Renal cortical epithelial cell (primary cell): ENCODE measurements around the gene SDHAF1. TPM values are rescaled to one million over a fixed set of nuclear protein-coding genes. Genes with fewer than 3 reads are reported as not detected.
"Not testable (repeated sequence)": the region's sequence is repeated elsewhere in the genome, so short reads cannot be mapped to it uniquely, and the experiment has no call there.

ENCODE experiments used
- DNase-seq: peaks from one replicate; pipeline ENCODE4 v3.0.0-alpha.2; 2011; ENCODE audit warnings: low read depth
- total RNA-seq: library from RNA; depleted of rRNA; stranded (reverse); fragments of >200 nt; gene quantifications from 2 replicates; pipeline ENCODE4 v1.2.3, GENCODE V29; 2014

The SDHAF1 gene
- total RNA-seq, 1 donor from 2014 or later = 9.4 TPM

DNA sequence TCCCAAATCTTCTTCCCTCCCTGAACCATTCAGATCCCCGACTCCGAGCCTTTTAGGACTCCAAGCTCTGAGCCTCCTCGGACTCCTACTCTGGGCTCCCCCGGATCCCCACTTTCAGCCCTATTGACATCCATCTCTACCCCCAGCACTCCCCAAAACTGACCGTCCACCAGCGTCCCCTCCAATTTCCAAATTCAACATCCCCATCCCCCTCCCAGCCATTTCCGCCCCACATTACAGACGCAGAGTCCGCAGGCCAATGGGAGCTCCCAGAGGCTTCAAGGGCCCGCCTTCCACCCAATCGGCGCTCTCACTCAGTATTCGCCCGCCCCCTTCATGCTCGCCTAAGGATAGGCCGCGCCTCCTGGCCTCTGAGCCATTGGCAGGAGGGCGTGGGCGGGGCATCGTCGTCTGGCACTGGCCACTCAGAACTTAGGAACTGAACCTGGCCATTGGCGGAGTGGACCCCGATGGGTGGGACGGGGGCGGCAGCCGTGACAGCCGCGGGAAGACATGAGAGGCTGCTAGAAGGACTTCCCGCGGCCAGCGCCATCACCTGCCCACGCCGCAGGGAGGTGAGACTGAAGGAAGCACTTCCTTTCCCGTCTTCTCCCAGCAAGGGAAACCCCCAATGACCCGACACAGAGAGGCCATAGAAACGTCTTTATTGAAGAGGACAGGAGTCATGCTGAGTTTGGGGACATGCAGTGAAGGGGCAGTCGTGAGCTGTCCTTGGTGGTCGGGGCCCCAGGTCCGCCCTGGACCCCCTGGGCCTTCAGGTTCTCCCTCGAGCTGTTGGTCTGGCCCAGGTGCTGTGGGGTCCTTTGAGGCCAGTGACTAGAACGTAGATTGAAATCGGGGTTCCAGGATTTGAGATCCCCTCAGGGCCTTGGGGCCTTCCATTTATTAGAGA, 19.3 kb downstream of the SDHAF1 start, which contains the start of gene ALKBH6:
TSS of gene ALKBH6 (minus strand) at position 202 of the 913 bp plus-strand sequence. CDS start 816 bp downstream, outside the sequence.
- DNase-seq = peak; percentile 96

- no peak for DNase-seq
Measured at GRCh38 chr19:36019061-36019670, 24.2 kb downstream of the SDHAF1 start.

DNA sequence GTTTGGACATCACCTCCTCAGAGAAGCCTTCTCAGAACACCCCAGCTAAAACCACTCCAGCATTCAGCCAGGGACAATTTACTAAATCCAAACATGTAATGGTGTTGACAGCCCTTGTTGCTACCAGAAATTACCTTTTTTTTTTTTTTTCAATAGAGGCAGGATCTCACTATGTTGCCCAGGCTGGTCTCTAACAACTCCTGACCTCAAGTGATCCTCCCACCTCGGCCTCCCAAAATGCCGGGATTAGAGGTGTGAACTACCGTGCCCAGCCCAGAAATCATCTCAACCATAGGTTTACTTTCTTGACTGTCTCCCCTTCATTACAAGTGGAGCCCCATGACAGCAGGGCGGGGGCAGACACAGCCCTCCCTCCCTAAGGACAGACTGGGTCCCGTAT, 28.4 kb downstream of the SDHAF1 start:
- DNase-seq = no peak

GRCh38 chr19:36025541-36025940, 30.6 kb downstream of the SDHAF1 start:
- DNase-seq = no peak

GRCh38 chr19:36026091-36026876, 31.3 kb downstream of the SDHAF1 start:
- no peak for DNase-seq

GRCh38 chr19:36027696-36028095, 32.7 kb downstream of the SDHAF1 start:
- no peak for DNase-seq

DNA sequence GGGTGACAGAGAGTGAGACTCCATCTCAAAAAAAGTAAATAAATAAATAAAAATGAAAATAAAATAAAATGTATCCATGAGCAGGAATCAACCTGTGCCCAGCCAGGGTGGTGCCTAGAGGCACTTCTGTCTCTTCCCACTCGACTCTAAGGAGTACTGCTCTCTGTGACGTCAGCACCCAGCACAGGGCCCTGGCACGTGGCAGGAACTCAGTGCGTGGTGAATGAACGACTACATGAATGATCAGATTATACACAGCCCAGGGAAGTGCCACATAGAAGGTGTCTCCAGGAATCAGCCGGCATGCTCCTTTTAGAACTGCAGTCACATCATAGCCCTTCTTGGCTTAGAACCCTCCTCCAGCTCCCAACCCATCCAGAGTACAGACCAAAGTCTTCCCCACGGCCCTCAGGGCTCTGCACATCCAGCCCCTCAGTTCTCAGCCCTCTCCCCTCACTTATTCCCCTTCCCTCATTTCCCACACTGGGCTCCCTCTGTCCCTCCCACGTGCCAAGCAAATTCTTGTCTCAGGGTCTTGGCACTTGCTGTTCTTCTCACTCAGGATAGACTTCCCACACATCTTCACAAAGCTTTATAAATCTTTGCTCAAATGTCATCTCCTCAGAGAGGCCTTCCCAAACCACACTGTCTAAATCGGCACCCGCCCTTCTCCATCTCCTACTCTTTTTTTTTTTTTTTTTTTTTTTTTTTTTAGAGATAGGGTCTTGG, 33.5 kb downstream of the SDHAF1 start:
- DNase-seq = no peak

- DNase-seq = peak; percentile 49
Measured at GRCh38 chr19:36030264-36031148, 35.5 kb downstream of the SDHAF1 start.

DNA sequence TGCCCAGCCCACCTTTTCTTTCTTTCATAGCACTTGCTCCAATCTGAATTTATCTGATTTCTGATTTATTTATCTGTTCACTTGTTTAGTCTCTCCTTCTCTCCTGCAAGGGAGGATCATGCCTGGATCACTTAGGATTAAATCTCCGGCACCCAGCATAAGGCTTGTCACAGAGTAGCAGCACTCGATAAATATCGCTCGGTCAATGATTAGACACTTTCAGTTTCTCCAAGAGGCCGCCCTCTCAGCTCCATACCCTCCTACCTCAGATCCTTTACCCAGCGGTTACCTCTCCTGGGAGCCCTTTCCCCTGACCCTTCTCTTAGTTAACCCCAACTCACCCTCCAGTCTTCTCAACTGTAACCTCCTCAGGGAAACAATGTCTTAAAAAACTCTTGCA, 36.3 kb downstream of the SDHAF1 start:
- no peak for DNase-seq

GRCh38 chr19:36032251-36033104, 37.5 kb downstream of the SDHAF1 start, which contains the start of gene CLIP3:
TSS of gene CLIP3 (minus strand) at chr19:36032873. CDS start at chr19:36032357, 516 bp downstream.
- no peak for DNase-seq

DNA sequence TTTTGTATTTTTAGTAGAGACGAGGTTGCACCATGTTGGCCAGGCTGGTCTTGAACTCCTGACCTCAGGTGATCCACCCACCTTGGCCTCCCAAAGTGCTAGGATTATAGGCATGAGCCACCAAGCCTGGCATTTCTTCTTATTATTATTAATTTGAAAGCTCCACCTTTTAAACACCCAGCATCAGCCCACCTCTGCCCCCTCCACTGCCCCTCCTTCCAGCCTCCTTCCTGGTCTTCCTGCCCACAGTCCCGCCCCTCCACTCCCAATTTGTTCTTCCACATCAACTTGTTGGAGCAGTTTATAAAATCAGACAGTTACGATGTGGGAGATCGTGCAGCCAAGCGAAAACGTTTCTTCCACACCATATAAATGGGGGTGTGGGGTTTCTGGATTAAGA, 45.5 kb downstream of the SDHAF1 start:
- DNase-seq = no peak

- DNase-seq = not testable (repeated sequence)
Measured at GRCh38 chr19:36041092-36041491, 46.1 kb downstream of the SDHAF1 start.

DNA sequence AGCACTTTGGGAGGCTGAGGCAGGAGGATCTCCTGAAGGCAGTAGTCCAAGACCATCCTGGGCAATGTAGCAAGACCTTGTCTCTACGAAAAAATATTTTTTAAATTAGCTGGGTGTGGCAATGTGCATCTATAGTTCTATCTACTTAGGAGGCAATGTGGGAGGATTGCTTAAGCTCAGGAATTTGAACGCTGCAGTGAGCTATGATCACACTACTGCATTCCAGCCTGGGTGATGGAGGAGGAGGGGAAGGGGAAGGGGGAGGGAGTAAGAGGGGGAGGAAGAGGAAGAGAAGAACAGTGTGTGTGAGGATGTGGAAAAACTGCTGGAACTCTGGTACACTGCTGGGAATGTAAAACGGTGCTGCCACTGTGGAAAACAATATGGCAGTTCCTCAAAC, 46.8 kb downstream of the SDHAF1 start:
- DNase-seq = peak; percentile 87

DNA sequence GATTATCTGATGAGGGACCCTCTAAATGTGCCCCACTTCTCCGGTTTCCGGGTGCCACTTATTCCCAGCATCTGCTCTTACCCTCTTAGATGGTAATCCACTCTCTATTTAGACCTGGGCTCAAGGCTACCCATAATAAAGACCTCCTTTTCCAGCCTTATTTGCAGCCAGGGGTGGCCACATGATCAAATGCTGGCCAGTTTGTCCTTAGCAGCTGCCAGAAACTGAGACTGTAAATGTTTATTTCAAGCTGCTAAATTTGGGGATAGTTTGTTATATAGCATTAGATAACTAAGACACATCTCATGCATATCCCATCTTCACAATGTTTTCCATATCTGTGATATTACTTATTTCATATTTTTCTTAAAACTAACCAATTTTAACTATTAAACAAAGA, 49.0 kb downstream of the SDHAF1 start:
- DNase-seq = no peak

Other genes starting within 250 kb of the SDHAF1 start
- 5.6 and 7.2 TPM in 2 replicates for gene U2AF1L4, start 249.8 kb upstream of the SDHAF1 start, total RNA-seq
- 23.5 and 24.7 TPM in 2 replicates for gene PSENEN, start 249.5 kb upstream of the SDHAF1 start, total RNA-seq
- gene LIN37, start 246.6 kb upstream of the SDHAF1 start, total RNA-seq = 2.6 and 6.4 TPM in 2 replicates
- 0.52 and 0.65 TPM in 2 replicates for gene HSPB6, start 238.2 kb upstream of the SDHAF1 start, total RNA-seq
- 4.0 and 7.7 TPM in 2 replicates for gene PROSER3, start 237.0 kb upstream of the SDHAF1 start, total RNA-seq
- gene ARHGAP33, start 219.6 kb upstream of the SDHAF1 start, total RNA-seq = 0.17 and 5.1 TPM in 2 replicates
- gene PRODH2, start 182.3 kb upstream of the SDHAF1 start, total RNA-seq = 0.20 TPM in 1 of 2 replicates, not detected in the other
- not detected in 2 replicates for gene NPHS1, start 142.7 kb upstream of the SDHAF1 start, total RNA-seq
- gene KIRREL2, start 138.3 kb upstream of the SDHAF1 start, total RNA-seq = not detected in 2 replicates
- gene APLP1, start 126.6 kb upstream of the SDHAF1 start, total RNA-seq = 0.52 and 2.9 TPM in 2 replicates
- 4.2 and 8.7 TPM in 2 replicates for gene NFKBID, start 94.6 kb upstream of the SDHAF1 start, total RNA-seq
- gene HCST, start 92.7 kb upstream of the SDHAF1 start, total RNA-seq = not detected in 2 replicates
- not detected in 2 replicates for gene TYROBP, start 86.9 kb upstream of the SDHAF1 start, total RNA-seq
- 0.52 and 6.3 TPM in 2 replicates for gene LRFN3, start 58.8 kb upstream of the SDHAF1 start, total RNA-seq
- 1.0 and 4.5 TPM in 2 replicates for gene SYNE4, start 13.6 kb downstream of the SDHAF1 start, total RNA-seq
- 10.6 and 11.8 TPM in 2 replicates for gene ALKBH6, start 19.0 kb downstream of the SDHAF1 start, total RNA-seq
- 1.2 and 15.2 TPM in 2 replicates for gene CLIP3, start 37.7 kb downstream of the SDHAF1 start, total RNA-seq
- gene THAP8, start 59.1 kb downstream of the SDHAF1 start, total RNA-seq = 3.3 and 3.5 TPM in 2 replicates
- 0.70 and 3.0 TPM in 2 replicates for gene WDR62, start 59.7 kb downstream of the SDHAF1 start, total RNA-seq
- gene OVOL3, start 116.0 kb downstream of the SDHAF1 start, total RNA-seq = not detected in 2 replicates
- gene POLR2I, start 119.7 kb downstream of the SDHAF1 start, total RNA-seq = 38.2 and 49.5 TPM in 2 replicates
- 228 and 291 TPM in 2 replicates for gene TBCB, start 120.3 kb downstream of the SDHAF1 start, total RNA-seq
- 338 and 474 TPM in 2 replicates for gene CAPNS1, start 144.9 kb downstream of the SDHAF1 start, total RNA-seq
- 1.1 and 2.8 TPM in 2 replicates for gene COX7A1, start 157.3 kb downstream of the SDHAF1 start, total RNA-seq
- gene ZNF565, start 219.5 kb downstream of the SDHAF1 start, total RNA-seq = 5.0 and 7.9 TPM in 2 replicates
- gene ZNF146, start 219.9 kb downstream of the SDHAF1 start, total RNA-seq = 126 and 190 TPM in 2 replicates